ENCODE measurements around the gene POLR1A. TPM values are rescaled to one million over a fixed set of nuclear protein-coding genes. Genes with fewer than 3 reads are reported as not detected.

POLR1A gene
- total RNA-seq, 4 donors from 2014 or later, result 9.0 to 22.0 (median 15.8) TPM

DNA sequence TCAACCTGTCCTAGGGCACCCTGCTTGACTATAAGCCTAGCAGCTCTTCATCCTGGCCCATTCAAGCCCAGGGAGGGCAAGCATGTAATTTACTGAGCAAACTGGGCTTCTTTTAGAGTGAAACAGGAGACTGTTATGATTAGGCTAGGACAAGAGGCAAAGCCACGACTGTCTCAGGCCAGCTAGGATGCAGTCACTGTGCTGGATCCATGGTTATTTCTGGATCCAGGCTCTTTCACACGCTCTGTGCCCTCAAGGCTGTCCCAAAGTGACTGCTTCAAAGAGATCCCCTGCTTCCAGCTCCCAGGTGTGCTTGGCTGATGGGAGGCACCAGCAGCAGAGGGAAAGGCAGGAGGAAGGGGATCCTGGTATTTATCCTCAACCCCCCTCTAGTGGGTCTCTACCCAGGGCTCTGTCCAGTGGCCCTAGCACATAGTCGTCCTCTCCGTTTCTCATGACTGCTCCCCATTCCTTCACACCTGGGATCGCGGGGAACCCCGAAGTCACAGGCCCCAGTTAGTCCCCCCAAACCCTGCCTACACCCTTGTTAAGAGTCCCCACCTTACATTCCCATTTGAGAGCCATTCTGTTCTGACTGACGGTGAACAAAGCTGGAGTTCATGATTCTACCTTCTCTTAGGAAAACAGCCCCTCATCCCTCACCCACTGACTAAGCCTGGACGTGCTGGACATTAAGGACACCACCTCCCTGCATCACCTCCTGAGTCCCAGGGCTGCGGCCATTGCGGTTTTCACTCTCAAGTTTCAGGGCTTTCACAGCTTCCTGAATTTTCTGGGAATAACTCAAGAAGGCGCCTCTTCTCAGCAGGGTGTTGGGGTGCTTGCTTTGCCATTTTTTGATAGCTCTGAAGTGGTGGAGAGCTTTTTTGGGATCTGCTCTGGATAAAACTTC is 63.2 kb downstream of the POLR1A start:
- TF ChIP-seq, protein P1, sequence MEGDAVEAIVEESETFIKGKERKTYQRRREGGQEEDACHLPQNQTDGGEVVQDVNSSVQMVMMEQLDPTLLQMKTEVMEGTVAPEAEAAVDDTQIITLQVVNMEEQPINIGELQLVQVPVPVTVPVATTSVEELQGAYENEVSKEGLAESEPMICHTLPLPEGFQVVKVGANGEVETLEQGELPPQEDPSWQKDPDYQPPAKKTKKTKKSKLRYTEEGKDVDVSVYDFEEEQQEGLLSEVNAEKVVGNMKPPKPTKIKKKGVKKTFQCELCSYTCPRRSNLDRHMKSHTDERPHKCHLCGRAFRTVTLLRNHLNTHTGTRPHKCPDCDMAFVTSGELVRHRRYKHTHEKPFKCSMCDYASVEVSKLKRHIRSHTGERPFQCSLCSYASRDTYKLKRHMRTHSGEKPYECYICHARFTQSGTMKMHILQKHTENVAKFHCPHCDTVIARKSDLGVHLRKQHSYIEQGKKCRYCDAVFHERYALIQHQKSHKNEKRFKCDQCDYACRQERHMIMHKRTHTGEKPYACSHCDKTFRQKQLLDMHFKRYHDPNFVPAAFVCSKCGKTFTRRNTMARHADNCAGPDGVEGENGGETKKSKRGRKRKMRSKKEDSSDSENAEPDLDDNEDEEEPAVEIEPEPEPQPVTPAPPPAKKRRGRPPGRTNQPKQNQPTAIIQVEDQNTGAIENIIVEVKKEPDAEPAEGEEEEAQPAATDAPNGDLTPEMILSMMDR (IDR thresholded peaks at IDR 0.05; ENCODE audit: low read depth), result no peak

DNA sequence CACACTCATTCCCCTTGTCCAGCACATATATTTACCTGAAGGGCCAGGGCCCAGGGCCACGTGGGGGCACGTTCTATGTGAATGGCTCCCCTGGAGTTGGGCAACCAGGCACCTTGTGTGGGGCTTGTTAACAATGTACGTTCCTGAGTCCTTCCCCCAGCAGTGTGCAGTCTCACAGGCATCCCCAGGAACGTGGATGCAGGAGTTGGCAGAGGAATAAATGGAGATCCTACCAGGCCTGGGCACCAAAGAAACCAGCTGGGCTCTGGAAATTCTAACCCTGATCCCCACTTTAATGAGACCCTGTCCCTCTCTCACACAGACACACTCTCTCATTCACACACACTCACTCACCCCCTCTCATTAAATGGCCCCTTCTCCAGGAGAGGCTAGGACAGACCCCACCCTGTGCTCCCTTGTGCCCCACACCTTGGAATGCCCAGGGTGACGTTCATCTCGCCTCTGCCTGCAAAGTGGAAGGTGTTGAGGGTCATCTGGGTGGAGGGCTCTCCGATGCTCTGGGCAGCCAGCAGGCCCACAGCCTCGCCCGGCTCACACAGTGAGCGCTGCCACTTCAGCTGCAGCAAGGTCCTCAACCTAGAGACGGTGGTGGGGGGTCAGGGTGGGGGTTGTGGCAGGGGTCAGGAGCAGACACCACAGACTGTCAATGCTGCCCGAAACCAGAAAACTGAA is 65.6 kb downstream of the POLR1A start:
- TF ChIP-seq, protein P1 (IDR thresholded peaks at IDR 0.05; ENCODE audit: low read depth), result no peak

DNA sequence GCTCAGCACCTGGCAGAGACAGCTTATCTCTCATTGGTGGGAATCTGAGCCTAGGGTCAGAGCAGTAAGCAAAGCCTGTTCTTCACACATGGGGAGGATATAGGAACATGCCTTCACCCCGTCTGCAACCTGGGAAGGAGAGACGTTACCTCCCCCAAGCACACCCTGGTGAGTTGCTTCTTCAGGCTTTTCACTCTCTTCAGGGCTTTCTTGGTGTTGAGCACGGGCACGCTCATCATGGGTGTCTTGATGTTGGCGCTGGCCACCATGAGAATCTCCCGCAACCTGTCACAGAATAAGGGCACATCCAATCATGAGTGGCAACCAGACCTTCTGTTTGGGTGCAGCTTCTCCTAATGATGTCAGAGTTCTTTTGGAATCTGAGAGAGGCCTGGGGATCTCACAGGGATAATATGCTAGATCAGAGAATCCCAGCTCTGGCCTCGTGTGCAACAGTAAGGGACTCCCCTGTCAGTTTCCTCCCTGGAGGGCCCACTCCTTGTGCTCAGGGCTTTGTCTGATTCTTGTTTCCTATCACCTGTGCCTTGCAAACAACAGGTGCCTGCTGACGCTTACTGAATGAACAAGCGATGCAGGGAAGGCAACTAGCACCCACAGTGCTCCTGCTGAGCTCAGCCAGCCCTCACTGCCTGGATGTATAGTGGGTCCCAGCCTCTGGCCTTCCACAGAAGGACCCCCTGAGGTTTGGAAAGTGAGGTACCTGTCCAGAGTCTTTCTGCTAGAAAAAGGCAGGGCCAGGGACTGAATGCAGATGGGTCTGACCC is 66.3 kb downstream of the POLR1A start:
- TF ChIP-seq, protein P1 (IDR thresholded peaks at IDR 0.05; ENCODE audit: low read depth), result no peak

DNA sequence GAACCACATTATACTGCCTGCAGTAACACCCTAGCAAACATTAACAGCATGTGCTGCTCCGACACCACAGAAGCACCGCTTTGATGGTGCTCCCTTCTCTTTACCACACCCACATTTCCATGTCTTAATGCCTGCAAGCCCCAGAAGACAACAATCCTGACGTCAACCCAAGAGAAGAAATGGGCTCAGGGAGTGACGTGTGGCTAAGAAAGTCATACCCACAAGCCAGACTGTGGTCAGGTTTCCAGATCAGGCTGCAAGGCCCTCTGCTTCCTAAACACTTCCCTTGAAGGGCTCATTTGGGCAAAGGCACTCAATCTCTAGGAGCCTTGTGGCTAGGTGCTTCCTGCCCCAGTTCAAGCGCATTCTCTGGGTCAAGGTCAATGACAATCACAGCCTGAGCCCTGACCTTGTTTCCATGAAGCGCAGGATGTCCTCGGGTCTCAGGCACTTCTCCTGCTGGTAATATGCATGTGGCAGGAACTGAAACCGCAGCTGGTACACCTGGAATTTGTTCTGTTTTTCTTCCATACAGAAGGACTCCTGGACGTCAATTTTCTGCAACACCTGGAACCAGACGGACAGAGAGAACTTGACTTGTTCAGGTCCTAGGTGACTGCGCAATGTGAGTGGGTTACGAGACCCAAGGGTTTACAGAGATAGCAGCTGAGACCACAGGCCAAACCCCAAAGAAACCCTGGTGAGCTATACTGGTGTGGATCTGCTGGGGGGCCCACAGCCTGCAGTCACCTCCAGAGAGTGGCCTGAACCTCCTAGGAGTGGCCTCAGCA is 67.2 kb downstream of the POLR1A start:
- TF ChIP-seq, protein P1 (IDR thresholded peaks at IDR 0.05; ENCODE audit: low read depth), result no peak

DNA sequence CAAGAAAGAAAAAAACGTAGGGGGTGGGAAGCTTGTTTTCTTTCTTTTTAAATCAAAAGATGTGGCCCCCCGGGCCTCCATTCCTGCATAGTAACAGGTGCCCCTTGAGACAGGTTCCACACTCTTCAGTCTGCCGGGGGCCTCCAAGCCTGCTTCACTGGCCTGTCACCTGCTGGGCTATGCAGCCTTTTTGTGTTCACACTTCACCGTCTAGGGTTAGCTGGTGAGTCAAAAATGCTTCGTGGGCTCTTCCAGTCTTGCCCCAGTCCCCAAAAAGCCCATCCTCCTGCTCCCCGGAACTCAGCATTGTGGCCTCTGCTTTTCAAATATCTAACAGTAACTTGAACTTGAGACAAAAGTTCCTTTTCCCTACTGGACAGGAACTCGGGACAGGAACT is 67.9 kb downstream of the POLR1A start:
- TF ChIP-seq, protein P1 (IDR thresholded peaks at IDR 0.05; ENCODE audit: low read depth), result no peak

DNA sequence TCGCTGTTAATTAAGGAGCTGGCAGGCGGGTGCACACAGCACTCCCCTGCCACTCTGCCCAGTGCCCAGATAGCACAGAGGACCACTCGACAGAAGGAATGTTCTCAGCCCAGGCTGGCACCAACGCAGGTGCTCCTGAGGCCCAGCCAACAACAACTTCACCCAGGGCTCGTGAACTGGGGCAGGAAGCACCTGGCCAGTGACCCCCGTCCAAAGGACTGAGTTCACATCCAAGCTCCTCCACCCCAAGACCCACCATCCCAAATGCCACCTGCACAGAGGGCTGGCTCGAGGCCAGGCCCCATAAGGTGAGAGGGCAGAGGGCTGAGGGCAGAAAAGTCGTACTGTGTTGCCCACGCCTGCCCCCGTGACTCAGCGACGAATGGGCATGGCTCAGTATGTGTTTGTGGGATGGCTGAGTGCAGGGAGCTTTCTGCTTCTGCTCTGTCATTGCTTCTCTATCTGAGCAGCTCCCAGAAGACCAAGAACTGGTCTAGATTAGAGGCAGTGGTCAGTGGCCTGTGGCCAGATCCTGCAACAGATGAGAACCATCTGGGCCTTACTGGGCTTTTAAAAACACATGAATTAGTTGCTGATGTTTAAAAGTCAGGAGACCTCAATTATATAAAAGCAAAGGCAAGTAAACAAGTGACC is 68.4 kb downstream of the POLR1A start:
- TF ChIP-seq, protein P1 (IDR thresholded peaks at IDR 0.05; ENCODE audit: low read depth), result no peak
